ENCODE results near the gene GNAS-AS1. TPM values are rescaled to one million over a fixed set of nuclear protein-coding genes. Genes with fewer than 3 reads are reported as not detected.

The GNAS-AS1 gene
- total and polyA plus RNA-seq, 2 experiments from 2014 or later = 0.98 TPM; not detected in 1

- H3K27me3 ChIP-seq = peaks cover 8% of the 10 kb centered on the region
- H2AFZ ChIP-seq = no peak overlapping the region
- H3K4me1 ChIP-seq (ENCODE audit: insufficient read depth) = no peaks in the 10 kb centered on the region
- no peak for DNase-seq (ENCODE audit: low spot score)
- no peaks in the 10 kb centered on the region for H3K9me3 ChIP-seq (ENCODE audit: low read depth)
- WGBS (ENCODE audit: low lambda C conversion rate, missing lambda C conversion rate) = 78% methylated on average over 22 of the region's 22 CpGs
- H3K4me2 ChIP-seq = no peak overlapping the region
- TF ChIP-seq EZH2 (IDR thresholded peaks at IDR 0.05; ENCODE audit: borderline replicate concordance) (no peak), EZH2phosphoT487 (IDR thresholded peaks at IDR 0.05; ENCODE audit: low read depth, severe bottlenecking, unreplicated experiment) (no peak), CTCF (IDR thresholded peaks at IDR 0.05; ENCODE audit: poor library complexity) (no peak)
- no peak overlapping the region for H3K4me3 ChIP-seq
- no peaks in the 10 kb centered on the region for H3K36me3 ChIP-seq (replicated peaks; ENCODE audit: insufficient read depth, low read depth)
- H3K79me2 ChIP-seq = no peaks in the 10 kb centered on the region
- H3K27ac ChIP-seq = no peak overlapping the region
- no peaks in the 10 kb centered on the region for H3K9me2 ChIP-seq (replicated peaks; ENCODE audit: insufficient read depth)
- H4K20me1 ChIP-seq (ENCODE audit: insufficient read depth, poor library complexity, severe bottlenecking) = no peaks in the 10 kb centered on the region
Observed at GRCh38 chr20:58800134-58800871, 50.4 kb downstream of the GNAS-AS1 start.

- Histone ChIP-seq H3K9me3 (ENCODE audit: low read depth) (no peaks in the 10 kb centered on the region), H3K27ac (no peak overlapping the region), H4K20me1 (ENCODE audit: insufficient read depth, poor library complexity, severe bottlenecking) (no peaks in the 10 kb centered on the region), H3K36me3 (replicated peaks; ENCODE audit: insufficient read depth, low read depth) (no peaks in the 10 kb centered on the region), H3K27me3 (peaks cover 8% of the 10 kb centered on the region), H3K4me2 (no peak overlapping the region), H2AFZ (no peak overlapping the region), H3K9me2 (replicated peaks; ENCODE audit: insufficient read depth) (no peaks in the 10 kb centered on the region), H3K4me3 (no peak overlapping the region), H3K4me1 (ENCODE audit: insufficient read depth) (no peaks in the 10 kb centered on the region), H3K79me2 (no peaks in the 10 kb centered on the region)
- TF ChIP-seq CTCF (IDR thresholded peaks at IDR 0.05; ENCODE audit: poor library complexity) = no peak
- no peak for TF ChIP-seq EZH2phosphoT487 (IDR thresholded peaks at IDR 0.05; ENCODE audit: low read depth, severe bottlenecking, unreplicated experiment)
- TF ChIP-seq EZH2 (IDR thresholded peaks at IDR 0.05; ENCODE audit: borderline replicate concordance) = no peak
- no peak for DNase-seq (ENCODE audit: low spot score)
- WGBS (ENCODE audit: low lambda C conversion rate, missing lambda C conversion rate) = 93% methylated on average over 26 of the region's 26 CpGs
Observed at GRCh38 chr20:58797371-58798338, 53.0 kb downstream of the GNAS-AS1 start.

GRCh38 chr20:58795923-58796245 lies 54.8 kb downstream of the GNAS-AS1 start:
- no peaks in the 10 kb centered on the region for H3K4me1 ChIP-seq (ENCODE audit: insufficient read depth)
- DNase-seq (ENCODE audit: low spot score) = no peak
- no peaks in the 10 kb centered on the region for H4K20me1 ChIP-seq (ENCODE audit: insufficient read depth, poor library complexity, severe bottlenecking)
- H2AFZ ChIP-seq = no peak overlapping the region
- H3K27ac ChIP-seq = no peak overlapping the region
- no peaks in the 10 kb centered on the region for H3K36me3 ChIP-seq (replicated peaks; ENCODE audit: insufficient read depth, low read depth)
- no peaks in the 10 kb centered on the region for H3K79me2 ChIP-seq
- no peak for TF ChIP-seq EZH2 (IDR thresholded peaks at IDR 0.05; ENCODE audit: borderline replicate concordance)
- TF ChIP-seq CTCF (IDR thresholded peaks at IDR 0.05; ENCODE audit: poor library complexity) = no peak
- no peak for TF ChIP-seq EZH2phosphoT487 (IDR thresholded peaks at IDR 0.05; ENCODE audit: low read depth, severe bottlenecking, unreplicated experiment)
- 90% methylated on average over 6 of the region's 6 CpGs for WGBS (ENCODE audit: low lambda C conversion rate, missing lambda C conversion rate)
- no peaks in the 10 kb centered on the region for H3K9me2 ChIP-seq (replicated peaks; ENCODE audit: insufficient read depth)
- no peaks in the 10 kb centered on the region for H3K27me3 ChIP-seq
- H3K9me3 ChIP-seq (ENCODE audit: low read depth) = no peaks in the 10 kb centered on the region
- no peak overlapping the region for H3K4me2 ChIP-seq
- no peak overlapping the region for H3K4me3 ChIP-seq
